ENCODE measurements around the gene ACTL7A. TPM values are rescaled to one million over a fixed set of nuclear protein-coding genes. Genes with fewer than 3 reads are reported as not detected.

ACTL7A gene
- total and polyA plus RNA-seq, 2 of the 13 experiments (the other 11 are each of a cell fraction or from before 2014, with no cell fraction given) = not detected

DNA sequence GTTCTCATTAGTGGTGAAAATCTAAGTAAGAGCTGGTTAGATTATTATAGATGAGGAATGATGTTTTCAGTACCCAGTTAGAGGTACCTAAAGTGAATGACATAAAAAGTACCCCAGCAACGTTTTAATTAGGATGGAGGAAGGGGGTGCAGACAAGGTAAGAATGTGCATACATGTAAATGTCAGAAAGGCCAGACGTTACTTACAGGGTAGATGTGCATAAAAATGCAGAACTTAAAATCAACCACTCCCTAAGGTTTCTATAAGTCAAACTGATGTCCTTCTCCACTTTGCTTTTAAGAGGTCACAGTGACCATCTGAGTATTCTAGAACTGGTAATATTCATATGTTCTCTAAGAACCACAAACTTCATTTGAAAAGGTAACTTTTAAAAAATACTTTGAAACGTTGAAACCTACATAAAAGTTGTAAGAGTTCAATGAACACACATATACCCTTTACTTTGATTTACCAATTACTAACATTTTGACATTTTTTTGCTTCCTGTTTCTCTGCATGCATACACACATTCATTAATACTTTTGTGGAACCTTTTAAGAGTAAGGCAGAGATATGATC is 18.8 kb downstream of the ACTL7A start (continued):
- TF ChIP-seq, protein P1, sequence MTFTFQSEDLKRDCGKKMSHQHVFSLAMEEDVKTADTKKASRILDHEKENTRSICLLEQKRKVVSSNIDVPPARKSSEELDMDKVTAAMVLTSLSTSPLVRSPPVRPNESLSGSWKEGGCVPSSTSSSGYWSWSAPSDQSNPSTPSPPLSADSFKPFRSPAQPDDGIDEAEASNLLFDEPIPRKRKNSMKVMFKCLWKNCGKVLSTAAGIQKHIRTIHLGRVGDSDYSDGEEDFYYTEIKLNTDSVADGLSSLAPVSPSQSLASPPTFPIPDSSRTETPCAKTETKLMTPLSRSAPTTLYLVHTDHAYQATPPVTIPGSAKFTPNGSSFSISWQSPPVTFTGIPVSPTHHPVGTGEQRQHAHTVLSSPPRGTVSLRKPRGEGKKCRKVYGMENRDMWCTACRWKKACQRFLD (CRISPR knock-in tag; IDR thresholded peaks at IDR 0.05; ENCODE audit: borderline replicate concordance) = no peak
- TF ChIP-seq RNF219 (CRISPR knock-in tag; IDR thresholded peaks at IDR 0.05) = no peak

DNA sequence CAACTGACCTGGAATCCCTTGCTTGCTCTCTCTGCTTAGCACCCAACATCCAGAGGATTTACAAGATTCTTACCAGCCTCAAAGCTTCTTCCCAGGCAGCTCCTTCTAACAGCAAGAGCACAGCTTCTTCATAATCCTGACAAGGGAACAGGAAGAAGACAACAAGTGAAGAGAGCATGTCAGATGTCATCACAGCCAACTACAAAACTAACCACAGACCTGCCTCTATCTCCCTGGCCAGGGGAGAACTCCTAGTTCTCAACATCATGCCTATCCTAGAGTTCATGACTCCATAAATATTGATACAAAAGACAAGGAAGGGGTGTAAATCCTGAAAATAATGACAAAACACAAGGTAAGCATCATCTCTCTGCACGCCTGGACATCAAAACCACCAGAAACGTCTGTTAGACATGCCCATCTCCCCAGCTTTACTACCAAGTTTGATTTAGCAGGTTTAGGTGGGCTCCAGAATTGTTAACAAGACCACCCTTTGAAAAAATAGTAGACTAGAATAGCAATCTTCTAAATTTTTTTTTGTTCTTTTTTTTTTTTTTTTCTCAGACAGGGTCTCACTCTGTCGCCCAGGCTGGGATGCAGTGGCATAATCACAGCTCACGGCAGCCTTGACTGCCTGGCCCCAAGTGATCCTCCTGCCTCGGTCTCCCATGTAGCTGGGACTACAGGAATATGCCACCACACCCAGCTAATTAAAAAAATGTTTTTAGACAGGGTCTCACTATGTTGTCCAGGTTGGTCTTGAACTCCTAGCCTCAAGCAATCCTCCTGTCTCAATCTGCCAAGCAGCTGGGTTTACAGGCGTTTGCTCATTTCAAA is 20.2 kb downstream of the ACTL7A start:
- no TSS peak for BruUV-seq (replicated peaks)
- no peaks in the 10 kb centered on the region for H3K9me3 ChIP-seq (ENCODE audit: low read length)
- H3K9ac ChIP-seq (ENCODE audit: insufficient read depth, low read depth, low read length) = peak overlapping the region; percentile 93
- H3K4me1 ChIP-seq (ENCODE audit: insufficient read depth, low read length) = peaks cover 90% of the 10 kb centered on the region
- peaks cover 82% of the 10 kb centered on the region for H3K79me2 ChIP-seq (ENCODE audit: insufficient read depth, low read length)
- peak overlapping the region; percentile 99 for H3K27ac ChIP-seq (ENCODE audit: extremely low read length, insufficient read depth, low read length)
- H4K20me1 ChIP-seq (ENCODE audit: insufficient read depth, low read length) = peaks cover 5% of the 10 kb centered on the region; the same call in 1 of the 2 replicates
- no peak overlapping the region for H2AFZ ChIP-seq (ENCODE audit: low read length)
- 80% methylated on average over 6 of the region's 6 CpGs for WGBS (ENCODE audit: low lambda C conversion rate)
- ChIA-PET CTCF (ENCODE audit: low intra/inter-chr PET ratio, low total read pairs) (no interaction called here), POLR2A (interaction anchor here (0.8 to 4.7 kb wide), 5 partner anchors 10 to 17 kb away, joined by 3 to 45 read pairs (median 11); no protein-coding TSS in a partner anchor)
- ATAC-seq (no peak), DNase-seq (ENCODE audit: low spot score) (no peak), FAIRE-seq (no peak)
- H3K4me3 ChIP-seq (replicated peaks in 1 of 3; ENCODE audit: insufficient read depth in 1 of 3, low read depth in 2 of 3, low read length in 3 of 3) = peak overlapping the region; percentile 57 to 67 (median 66)
- peak overlapping the region; percentile 77 for H3K4me2 ChIP-seq (ENCODE audit: low read depth, low read length)
- no peaks in the 10 kb centered on the region for H3K27me3 ChIP-seq (ENCODE audit: control insufficient read depth in 1 of 2, insufficient read depth in 2 of 2, low read length in 2 of 2)
- in situ Hi-C loops (cut with HindIII; ENCODE audit: extremely low pct_ligation_motif_present, low pct_unique_long_range_greater_than_20kb) = no loop called here
- peaks cover 15 to 52% of the 10 kb centered on the region in 2 experiments for H3K36me3 ChIP-seq (replicated peaks in 1 of 2; ENCODE audit: control insufficient read depth in 1 of 2, insufficient read depth in 2 of 2, low read length in 2 of 2)
- intact Hi-C loops (cut with micrococcal nuclease; ENCODE audit: unreplicated experiment) = no loop called here
- TF ChIP-seq, protein P2, sequence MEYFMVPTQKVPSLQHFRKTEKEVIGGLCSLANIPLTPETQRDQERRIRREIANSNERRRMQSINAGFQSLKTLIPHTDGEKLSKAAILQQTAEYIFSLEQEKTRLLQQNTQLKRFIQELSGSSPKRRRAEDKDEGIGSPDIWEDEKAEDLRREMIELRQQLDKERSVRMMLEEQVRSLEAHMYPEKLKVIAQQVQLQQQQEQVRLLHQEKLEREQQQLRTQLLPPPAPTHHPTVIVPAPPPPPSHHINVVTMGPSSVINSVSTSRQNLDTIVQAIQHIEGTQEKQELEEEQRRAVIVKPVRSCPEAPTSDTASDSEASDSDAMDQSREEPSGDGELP (IDR thresholded peaks at IDR 0.05; ENCODE audit: borderline replicate concordance, low read depth) = no peak
- TF ChIP-seq ZBTB4 (CRISPR knock-in tag; IDR thresholded peaks at IDR 0.05; ENCODE audit: borderline replicate concordance) (no peak), ZC3H4 (CRISPR knock-in tag; IDR thresholded peaks at IDR 0.05; ENCODE audit: borderline replicate concordance) (no peak), SETDB1 (CRISPR knock-in tag; IDR thresholded peaks at IDR 0.05; ENCODE audit: borderline replicate concordance) (no peak)
- TF ChIP-seq, protein P3, sequence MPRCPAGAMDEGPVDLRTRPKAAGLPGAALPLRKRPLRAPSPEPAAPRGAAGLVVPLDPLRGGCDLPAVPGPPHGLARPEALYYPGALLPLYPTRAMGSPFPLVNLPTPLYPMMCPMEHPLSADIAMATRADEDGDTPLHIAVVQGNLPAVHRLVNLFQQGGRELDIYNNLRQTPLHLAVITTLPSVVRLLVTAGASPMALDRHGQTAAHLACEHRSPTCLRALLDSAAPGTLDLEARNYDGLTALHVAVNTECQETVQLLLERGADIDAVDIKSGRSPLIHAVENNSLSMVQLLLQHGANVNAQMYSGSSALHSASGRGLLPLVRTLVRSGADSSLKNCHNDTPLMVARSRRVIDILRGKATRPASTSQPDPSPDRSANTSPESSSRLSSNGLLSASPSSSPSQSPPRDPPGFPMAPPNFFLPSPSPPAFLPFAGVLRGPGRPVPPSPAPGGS (CRISPR knock-in tag; IDR thresholded peaks at IDR 0.05) = no peak

Measured in HepG2 (cell line).